Dedifferentiated amniotic fluid mesenchymal stem cell (primary cell): ENCODE measurements around the gene KCNIP3.

Experiments used
- DNase-seq: peaks from one replicate; pipeline ENCODE4 v3.0.0-alpha.2; 2016; ENCODE audit errors: extremely low spot score

KCNIP3 gene

GRCh38 chr2:95294579-95295250 is 2.4 kb upstream of the KCNIP3 start:
- no peak for DNase-seq

GRCh38 chr2:95295376-95295775 is 1.8 kb upstream of the KCNIP3 start:
- no peak for DNase-seq

- DNase-seq = no peak
These were observed 1.1 kb upstream of the KCNIP3 start for GRCh38 chr2:95296011-95296410.

GRCh38 chr2:95297639-95298395 is 670 bp downstream of the KCNIP3 start:
- DNase-seq = no peak

GRCh38 chr2:95298486-95299111 is 1.5 kb downstream of the KCNIP3 start:
- DNase-seq = no peak

GRCh38 chr2:95299961-95300360 is 2.8 kb downstream of the KCNIP3 start:
- no peak for DNase-seq

GRCh38 chr2:95300450-95300849 is 3.3 kb downstream of the KCNIP3 start:
- DNase-seq = no peak

GRCh38 chr2:95301186-95301585 is 4.0 kb downstream of the KCNIP3 start:
- no peak for DNase-seq

- DNase-seq = no peak
These were observed 4.9 kb downstream of the KCNIP3 start for GRCh38 chr2:95301876-95302641.

- no peak for DNase-seq
These were observed 6.2 kb downstream of the KCNIP3 start for GRCh38 chr2:95303191-95303919.

- peak; percentile 25 for DNase-seq
These were observed 8.4 kb downstream of the KCNIP3 start for GRCh38 chr2:95305380-95306061.

- DNase-seq = no peak
These were observed 9.3 kb downstream of the KCNIP3 start for GRCh38 chr2:95306336-95306895.

- DNase-seq = no peak
These were observed 9.9 kb downstream of the KCNIP3 start for GRCh38 chr2:95307036-95307435.

GRCh38 chr2:95307878-95308277 is 10.7 kb downstream of the KCNIP3 start:
- no peak for DNase-seq

GRCh38 chr2:95308426-95308990 is 11.4 kb downstream of the KCNIP3 start:
- no peak for DNase-seq

GRCh38 chr2:95309599-95309998 is 12.5 kb downstream of the KCNIP3 start:
- no peak for DNase-seq

GRCh38 chr2:95310216-95310615 is 13.1 kb downstream of the KCNIP3 start:
- DNase-seq = no peak

GRCh38 chr2:95310651-95311050 is 13.5 kb downstream of the KCNIP3 start:
- DNase-seq = no peak

- no peak for DNase-seq
These were observed 14.8 kb downstream of the KCNIP3 start for GRCh38 chr2:95311815-95312542.
